GM23338 (cell line): Measurements from ENCODE around the gene CAP1. TPM values are rescaled to one million over a fixed set of nuclear protein-coding genes. Genes with fewer than 3 reads are reported as not detected.

Experiments
- ATAC-seq: fragments of 200-7000 bp; cut with Tn5 transposase; 3 replicates; pipeline ENCODE4 v1.9.1; 2020
- DNase-seq: peaks from one replicate; pipeline ENCODE4 v3.0.0-alpha.2; 2015; ENCODE audit warnings: low spot score
- H2AFZ ChIP-seq: fragments of 200-600 bp; sonication (generic); 2 replicates; pipeline ENCODE4 v1.8.0; 2016; ENCODE audit warnings: antibody characterized with exemption, mild to moderate bottlenecking, moderate library complexity
- H3F3A ChIP-seq: fragments of 200-600 bp; sonication (generic); replicated peaks from 2 replicates; pipeline ENCODE4 v1.8.0; 2017; ENCODE audit warnings: antibody characterized with exemption, mixed run types, low read depth
- H3K27ac ChIP-seq: fragments of 200-600 bp; sonication (generic); 2 replicates; pipeline ENCODE4 v1.6.1; 2016; ENCODE audit warnings: low read depth
- H3K27me3 ChIP-seq: fragments of 200-600 bp; sonication (generic); 2 replicates; pipeline ENCODE4 v1.8.0; 2016; ENCODE audit warnings: mild to moderate bottlenecking, mixed run types, moderate library complexity; ENCODE audit not compliant: insufficient read depth
- H3K36me3 ChIP-seq: fragments of 200-600 bp; sonication (generic); 2 replicates; pipeline ENCODE4 v1.8.0; 2016; ENCODE audit warnings: mild to moderate bottlenecking; ENCODE audit not compliant: insufficient read depth
- H3K4me1 ChIP-seq: fragments of 200-600 bp; sonication (generic); 2 replicates; pipeline ENCODE4 v1.8.0; 2016; ENCODE audit warnings: mild to moderate bottlenecking, moderate library complexity; ENCODE audit not compliant: insufficient read depth
- H3K4me2 ChIP-seq: fragments of 200-600 bp; sonication (generic); 2 replicates; pipeline ENCODE4 v1.7.1; 2017; ENCODE audit warnings: mixed run types
- H3K4me3 ChIP-seq: fragments of 200-600 bp; sonication (generic); 2 replicates; pipeline ENCODE4 v1.6.1; 2016; ENCODE audit warnings: mixed run types
- H3K79me2 ChIP-seq: fragments of 200-600 bp; sonication (generic); replicated peaks from 2 replicates; pipeline ENCODE4 v1.8.0; 2017; ENCODE audit warnings: mild to moderate bottlenecking; ENCODE audit not compliant: insufficient read depth
- H3K9me2 ChIP-seq: fragments of 200-600 bp; sonication (generic); 2 replicates; pipeline ENCODE4 v1.8.0; 2017; ENCODE audit not compliant: insufficient read depth
- H4K20me1 ChIP-seq: fragments of 200-600 bp; sonication (generic); replicated peaks from 2 replicates; pipeline ENCODE4 v1.8.0; 2017; ENCODE audit warnings: mild to moderate bottlenecking; ENCODE audit not compliant: insufficient read depth
- H3K27ac Mint-ChIP-seq: 2 replicates; pipeline ENCODE4 v1.8.0; 2020; ENCODE audit warnings: inconsistent platforms, mild to moderate bottlenecking, moderate library complexity, mixed read lengths
- H3K27me3 Mint-ChIP-seq: 3 replicates; pipeline ENCODE4 v1.8.0; 2022; ENCODE audit warnings: low read depth, mild to moderate bottlenecking, moderate library complexity, mixed read lengths, inconsistent platforms; ENCODE audit not compliant: insufficient read depth, poor library complexity
- H3K36me3 Mint-ChIP-seq: 3 replicates; pipeline ENCODE4 v1.8.0; 2021; ENCODE audit warnings: low read depth, mild to moderate bottlenecking, inconsistent platforms, moderate library complexity, mixed read lengths
- H3K4me1 Mint-ChIP-seq: 3 replicates; pipeline ENCODE4 v1.8.0; 2020; ENCODE audit warnings: mild to moderate bottlenecking, inconsistent platforms, mixed read lengths
- H3K4me3 Mint-ChIP-seq: 3 replicates; pipeline ENCODE4 v1.8.0; 2021; ENCODE audit warnings: moderate library complexity, mild to moderate bottlenecking, inconsistent platforms, mixed read lengths
- H3K9me3 Mint-ChIP-seq: 3 replicates; pipeline ENCODE4 v1.8.0; 2020; ENCODE audit warnings: moderate library complexity, mild to moderate bottlenecking, inconsistent platforms, mixed read lengths
- EZH2 ChIP-seq: fragments of 200-600 bp; sonication (generic); IDR thresholded peaks from one replicate; pipeline ENCODE4 v1.8.0; 2017; ENCODE audit warnings: antibody characterized with exemption, mild to moderate bottlenecking, low read depth; ENCODE audit not compliant: unreplicated experiment
- EZH2phosphoT487 ChIP-seq: fragments of 200-600 bp; sonication (generic); IDR thresholded peaks from one replicate; pipeline ENCODE4 v1.8.1; 2018; ENCODE audit warnings: antibody characterized with exemption; ENCODE audit not compliant: unreplicated experiment
- JUNB ChIP-seq: IDR thresholded peaks from one replicate; pipeline ENCODE4 v1.6.1; 2016; ENCODE audit warnings: antibody characterized with exemption; ENCODE audit not compliant: unreplicated experiment
- NANOG ChIP-seq: IDR thresholded peaks from 2 replicates; pipeline ENCODE4 v1.6.1; 2016; ENCODE audit warnings: antibody characterized with exemption, borderline replicate concordance
- POLR2AphosphoS5 ChIP-seq: IDR thresholded peaks from 2 replicates; pipeline ENCODE4 v1.6.1; 2016; ENCODE audit warnings: antibody characterized with exemption, low read depth
- STAT1 ChIP-seq: IDR thresholded peaks from one replicate; pipeline ENCODE4 v1.6.1; 2016; ENCODE audit warnings: antibody characterized with exemption; ENCODE audit not compliant: unreplicated experiment
- polyA plus RNA-seq: library from polyadenylated mRNA; unstranded; fragments of >200 nt; fragmentation: Nextera tagmentation; extraction: Ambion mirVana; gene quantifications from 2 replicates; pipeline ENCODE4 v1.2.1, GENCODE V29; 2016
- total RNA-seq: library from RNA; depleted of rRNA; stranded (reverse); fragments of >200 nt; shearing (Covaris generic); gene quantifications from 2 replicates; pipeline ENCODE4 v1.2.3, GENCODE V29; 2014
- TF ChIP-seq, protein P1 (sequence below): fragments of 250-450 bp; sonication (Bioruptor Pico); IDR thresholded peaks from 2 replicates; pipeline ENCODE4 v1.5.0; 2020; ENCODE audit warnings: mild to moderate bottlenecking, moderate library complexity
- TF ChIP-seq, protein P2 (sequence below): IDR thresholded peaks from 2 replicates; pipeline ENCODE4 v1.6.1; 2016; ENCODE audit warnings: antibody characterized with exemption

Gene CAP1
- total and polyA plus RNA-seq, 2 experiments from 2014 or later = 133 to 254 TPM

DNA sequence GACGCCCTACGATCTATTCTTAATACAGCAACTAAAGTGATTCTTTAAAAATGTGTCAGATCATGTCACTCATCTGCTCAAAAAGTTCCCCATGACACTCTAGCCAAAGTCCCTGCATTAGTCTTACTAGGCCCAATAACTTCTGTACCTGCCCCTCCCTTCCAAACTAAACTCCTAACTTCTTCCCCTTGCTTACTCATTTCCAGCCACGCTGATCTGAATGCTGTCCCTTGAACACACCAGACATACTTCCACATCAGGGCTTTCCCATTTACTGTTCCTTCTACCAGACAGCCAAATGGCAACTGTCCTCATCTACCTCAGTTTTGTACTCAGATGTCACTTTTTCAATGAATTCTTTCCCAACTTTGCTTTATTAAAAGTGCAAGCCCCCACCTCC lies 55.3 kb downstream of the CAP1 start:
- peak overlapping the region; percentile 87 for H3K4me2 ChIP-seq
- H3K4me3 ChIP-seq = peak overlapping the region; percentile 95
- H4K20me1 ChIP-seq = peaks cover 15% of the 10 kb centered on the region
- Mint-ChIP-seq H3K36me3 (peaks cover 11% of the 10 kb centered on the region; the same call in 2 of the 3 replicates), H3K27ac (no peak overlapping the region), H3K27me3 (no peaks in the 10 kb centered on the region), H3K4me3 (peak overlapping the region; percentile 95), H3K9me3 (no peaks in the 10 kb centered on the region; the same call in 2 of the 3 replicates), H3K4me1 (peaks cover 8% of the 10 kb centered on the region; the same call in 2 of the 3 replicates)
- H3K9me2 ChIP-seq = no peaks in the 10 kb centered on the region
- ATAC-seq (no peak), DNase-seq (no peak)
- no peaks in the 10 kb centered on the region for H3K27me3 ChIP-seq
- H3K4me1 ChIP-seq = peaks cover 7% of the 10 kb centered on the region; the same call in 1 of the 2 replicates
- H2AFZ ChIP-seq = no peak overlapping the region
- no peaks in the 10 kb centered on the region for H3F3A ChIP-seq
- H3K27ac ChIP-seq = no peak overlapping the region
- peaks cover 49% of the 10 kb centered on the region for H3K79me2 ChIP-seq
- TF ChIP-seq EZH2 = no peak
- no peak for TF ChIP-seq STAT1
- no peak for TF ChIP-seq EZH2phosphoT487
- no peak for TF ChIP-seq JUNB
- TF ChIP-seq, protein P1, sequence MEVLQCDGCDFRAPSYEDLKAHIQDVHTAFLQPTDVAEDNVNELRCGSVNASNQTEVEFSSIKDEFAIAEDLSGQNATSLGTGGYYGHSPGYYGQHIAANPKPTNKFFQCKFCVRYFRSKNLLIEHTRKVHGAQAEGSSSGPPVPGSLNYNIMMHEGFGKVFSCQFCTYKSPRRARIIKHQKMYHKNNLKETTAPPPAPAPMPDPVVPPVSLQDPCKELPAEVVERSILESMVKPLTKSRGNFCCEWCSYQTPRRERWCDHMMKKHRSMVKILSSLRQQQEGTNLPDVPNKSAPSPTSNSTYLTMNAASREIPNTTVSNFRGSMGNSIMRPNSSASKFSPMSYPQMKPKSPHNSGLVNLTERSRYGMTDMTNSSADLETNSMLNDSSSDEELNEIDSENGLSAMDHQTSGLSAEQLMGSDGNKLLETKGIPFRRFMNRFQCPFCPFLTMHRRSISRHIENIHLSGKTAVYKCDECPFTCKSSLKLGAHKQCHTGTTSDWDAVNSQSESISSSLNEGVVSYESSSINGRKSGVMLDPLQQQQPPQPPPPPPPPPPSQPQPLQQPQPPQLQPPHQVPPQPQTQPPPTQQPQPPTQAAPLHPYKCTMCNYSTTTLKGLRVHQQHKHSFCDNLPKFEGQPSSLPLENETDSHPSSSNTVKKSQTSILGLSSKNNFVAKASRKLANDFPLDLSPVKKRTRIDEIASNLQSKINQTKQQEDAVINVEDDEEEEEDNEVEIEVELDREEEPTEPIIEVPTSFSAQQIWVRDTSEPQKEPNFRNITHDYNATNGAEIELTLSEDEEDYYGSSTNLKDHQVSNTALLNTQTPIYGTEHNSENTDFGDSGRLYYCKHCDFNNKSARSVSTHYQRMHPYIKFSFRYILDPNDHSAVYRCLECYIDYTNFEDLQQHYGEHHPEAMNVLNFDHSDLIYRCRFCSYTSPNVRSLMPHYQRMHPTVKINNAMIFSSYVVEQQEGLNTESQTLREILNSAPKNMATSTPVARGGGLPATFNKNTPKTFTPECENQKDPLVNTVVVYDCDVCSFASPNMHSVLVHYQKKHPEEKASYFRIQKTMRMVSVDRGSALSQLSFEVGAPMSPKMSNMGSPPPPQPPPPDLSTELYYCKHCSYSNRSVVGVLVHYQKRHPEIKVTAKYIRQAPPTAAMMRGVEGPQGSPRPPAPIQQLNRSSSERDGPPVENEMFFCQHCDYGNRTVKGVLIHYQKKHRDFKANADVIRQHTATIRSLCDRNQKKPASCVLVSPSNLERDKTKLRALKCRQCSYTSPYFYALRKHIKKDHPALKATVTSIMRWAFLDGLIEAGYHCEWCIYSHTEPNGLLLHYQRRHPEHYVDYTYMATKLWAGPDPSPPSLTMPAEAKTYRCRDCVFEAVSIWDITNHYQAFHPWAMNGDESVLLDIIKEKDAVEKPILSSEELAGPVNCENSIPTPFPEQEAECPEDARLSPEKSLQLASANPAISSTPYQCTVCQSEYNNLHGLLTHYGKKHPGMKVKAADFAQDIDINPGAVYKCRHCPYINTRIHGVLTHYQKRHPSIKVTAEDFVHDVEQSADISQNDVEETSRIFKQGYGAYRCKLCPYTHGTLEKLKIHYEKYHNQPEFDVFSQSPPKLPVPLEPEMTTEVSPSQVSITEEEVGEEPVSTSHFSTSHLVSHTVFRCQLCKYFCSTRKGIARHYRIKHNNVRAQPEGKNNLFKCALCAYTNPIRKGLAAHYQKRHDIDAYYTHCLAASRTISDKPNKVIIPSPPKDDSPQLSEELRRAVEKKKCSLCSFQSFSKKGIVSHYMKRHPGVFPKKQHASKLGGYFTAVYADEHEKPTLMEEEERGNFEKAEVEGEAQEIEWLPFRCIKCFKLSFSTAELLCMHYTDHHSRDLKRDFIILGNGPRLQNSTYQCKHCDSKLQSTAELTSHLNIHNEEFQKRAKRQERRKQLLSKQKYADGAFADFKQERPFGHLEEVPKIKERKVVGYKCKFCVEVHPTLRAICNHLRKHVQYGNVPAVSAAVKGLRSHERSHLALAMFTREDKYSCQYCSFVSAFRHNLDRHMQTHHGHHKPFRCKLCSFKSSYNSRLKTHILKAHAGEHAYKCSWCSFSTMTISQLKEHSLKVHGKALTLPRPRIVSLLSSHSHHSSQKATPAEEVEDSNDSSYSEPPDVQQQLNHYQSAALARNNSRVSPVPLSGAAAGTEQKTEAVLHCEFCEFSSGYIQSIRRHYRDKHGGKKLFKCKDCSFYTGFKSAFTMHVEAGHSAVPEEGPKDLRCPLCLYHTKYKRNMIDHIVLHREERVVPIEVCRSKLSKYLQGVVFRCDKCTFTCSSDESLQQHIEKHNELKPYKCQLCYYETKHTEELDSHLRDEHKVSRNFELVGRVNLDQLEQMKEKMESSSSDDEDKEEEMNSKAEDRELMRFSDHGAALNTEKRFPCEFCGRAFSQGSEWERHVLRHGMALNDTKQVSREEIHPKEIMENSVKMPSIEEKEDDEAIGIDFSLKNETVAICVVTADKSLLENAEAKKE (CRISPR knock-in tag) = no peak
- peaks cover 9% of the 10 kb centered on the region; the same call in 1 of the 2 replicates for H3K36me3 ChIP-seq

DNA sequence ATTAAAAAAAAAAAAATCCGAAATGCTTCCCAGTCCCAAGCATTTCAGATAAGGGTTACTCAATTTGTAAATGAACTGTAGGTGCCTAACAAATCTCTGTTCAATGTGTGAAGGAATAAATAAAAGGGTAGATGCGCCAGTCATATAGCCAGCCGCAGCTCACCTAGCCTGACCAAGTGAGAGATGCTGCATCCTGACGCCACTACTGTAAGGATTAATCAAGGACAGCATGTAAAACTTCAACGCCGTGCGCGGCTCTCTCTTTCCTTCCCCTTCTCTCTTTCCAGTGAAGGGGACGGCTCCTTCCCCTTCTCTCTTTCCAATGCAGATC lies 56.1 kb downstream of the CAP1 start:
- Histone ChIP-seq H4K20me1 (peaks cover 15% of the 10 kb centered on the region; the same call in 1 of the 2 replicates), H3K79me2 (peaks cover 48% of the 10 kb centered on the region), H3F3A (no peaks in the 10 kb centered on the region), H3K27ac (no peak overlapping the region), H3K9me2 (no peaks in the 10 kb centered on the region), H3K4me1 (peaks cover 7% of the 10 kb centered on the region; the same call in 1 of the 2 replicates), H2AFZ (peak overlapping the region; percentile 99), H3K27me3 (no peaks in the 10 kb centered on the region), H3K36me3 (0 out of 2 replicates have a peak, but pooled peaks cover 6% of the 10 kb centered on the region), H3K4me2 (peak overlapping the region; percentile 87), H3K4me3 (peak overlapping the region; percentile 95)
- Mint-ChIP-seq H3K9me3 (no peaks in the 10 kb centered on the region; the same call in 2 of the 3 replicates), H3K4me1 (peaks cover 8% of the 10 kb centered on the region; the same call in 2 of the 3 replicates), H3K4me3 (peak overlapping the region; percentile 95), H3K36me3 (peaks cover 5% of the 10 kb centered on the region; the same call in 1 of the 3 replicates), H3K27me3 (no peaks in the 10 kb centered on the region), H3K27ac (peak overlapping the region; percentile 95)
- no peak for DNase-seq
- peak; percentile 42 for ATAC-seq
- no peak for TF ChIP-seq NANOG
- no peak for TF ChIP-seq STAT1
- no peak for TF ChIP-seq POLR2AphosphoS5
- TF ChIP-seq, protein P2, sequence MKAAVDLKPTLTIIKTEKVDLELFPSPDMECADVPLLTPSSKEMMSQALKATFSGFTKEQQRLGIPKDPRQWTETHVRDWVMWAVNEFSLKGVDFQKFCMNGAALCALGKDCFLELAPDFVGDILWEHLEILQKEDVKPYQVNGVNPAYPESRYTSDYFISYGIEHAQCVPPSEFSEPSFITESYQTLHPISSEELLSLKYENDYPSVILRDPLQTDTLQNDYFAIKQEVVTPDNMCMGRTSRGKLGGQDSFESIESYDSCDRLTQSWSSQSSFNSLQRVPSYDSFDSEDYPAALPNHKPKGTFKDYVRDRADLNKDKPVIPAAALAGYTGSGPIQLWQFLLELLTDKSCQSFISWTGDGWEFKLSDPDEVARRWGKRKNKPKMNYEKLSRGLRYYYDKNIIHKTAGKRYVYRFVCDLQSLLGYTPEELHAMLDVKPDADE = no peak
- no peak for TF ChIP-seq EZH2
